HepG2 (cell line): ENCODE results near the gene ARL16. TPM values are rescaled to one million over a fixed set of nuclear protein-coding genes. Genes with fewer than 3 reads are reported as not detected.

Experiments
- JUNB ChIP-seq: sonication (generic); formaldehyde crosslinking; IDR thresholded peaks from 2 replicates; pipeline ENCODE4 v1.8.0; 2022; ENCODE audit warnings: missing genetic modification reagents, mild to moderate bottlenecking, borderline replicate concordance
- NKX3-1 ChIP-seq: sonication (generic); formaldehyde crosslinking; IDR thresholded peaks from 2 replicates; pipeline ENCODE4 v1.5.0; 2020; ENCODE audit warnings: missing genetic modification reagents
- ZNF292 ChIP-seq: sonication (generic); formaldehyde crosslinking; IDR thresholded peaks from 2 replicates; pipeline ENCODE4 v1.8.1; 2022; ENCODE audit warnings: mild to moderate bottlenecking, low read depth, missing genetic modification reagents, borderline replicate concordance
- ZNF556 ChIP-seq: sonication (generic); formaldehyde crosslinking; IDR thresholded peaks from 2 replicates; pipeline ENCODE4 v1.4.0; 2020; ENCODE audit warnings: mild to moderate bottlenecking, missing genetic modification reagents, borderline replicate concordance
- ZNF850 ChIP-seq: sonication (generic); formaldehyde crosslinking; conservative IDR thresholded peaks from 2 replicates; pipeline ENCODE4 v1.9.0; 2021; ENCODE audit warnings: mild to moderate bottlenecking, missing genetic modification reagents
- polyA plus RNA-seq, 8 experiments: library from polyadenylated mRNA; depleted of rRNA in 3 of 8; stranded (reverse) in 7 of 8; unstranded in 1 of 8; fragments of >200 nt; fragmentation: Illumina TruSeq in 4 of 8; extraction: Trizol in 4 of 8; gene quantifications; 2 replicates each; pipeline versions ENCODE4 v1.2.1 to v1.2.3, GENCODE V29; 2011 to 2016; ENCODE audit warnings: low read depth in 4 of 8, missing spikeins in 1 of 8, mixed read lengths in 1 of 8; ENCODE audit not compliant: insufficient read depth in 1 of 8
- total RNA-seq, 5 experiments: library from RNA; depleted of rRNA; stranded (reverse); fragments of >200 nt; fragmentation: Illumina TruSeq; extraction: Trizol; gene quantifications; 2 replicates each; pipeline ENCODE4 v1.2.3, GENCODE V29; 2016; ENCODE audit warnings: low read depth in 1 of 5
- TF ChIP-seq, protein P1 (sequence below): sonication (generic); formaldehyde crosslinking; IDR thresholded peaks from 2 replicates; pipeline ENCODE4 v1.4.0; 2020; ENCODE audit warnings: missing genetic modification reagents, mild to moderate bottlenecking, borderline replicate concordance
- TF ChIP-seq, protein P2 (sequence below), 2 experiments: IDR thresholded peaks; 2 replicates each; pipeline ENCODE4 v1.6.1; 2011 to 2012; ENCODE audit warnings: low read length in 2 of 2, borderline replicate concordance in 1 of 2, low read depth in 1 of 2, mild to moderate bottlenecking in 1 of 2, moderate library complexity in 1 of 2

The ARL16 gene
- total and polyA plus RNA-seq, 2 of the 13 experiments (the other 11 are each of a cell fraction or from before 2014, with no cell fraction given): 20.8 to 30.8 TPM

DNA sequence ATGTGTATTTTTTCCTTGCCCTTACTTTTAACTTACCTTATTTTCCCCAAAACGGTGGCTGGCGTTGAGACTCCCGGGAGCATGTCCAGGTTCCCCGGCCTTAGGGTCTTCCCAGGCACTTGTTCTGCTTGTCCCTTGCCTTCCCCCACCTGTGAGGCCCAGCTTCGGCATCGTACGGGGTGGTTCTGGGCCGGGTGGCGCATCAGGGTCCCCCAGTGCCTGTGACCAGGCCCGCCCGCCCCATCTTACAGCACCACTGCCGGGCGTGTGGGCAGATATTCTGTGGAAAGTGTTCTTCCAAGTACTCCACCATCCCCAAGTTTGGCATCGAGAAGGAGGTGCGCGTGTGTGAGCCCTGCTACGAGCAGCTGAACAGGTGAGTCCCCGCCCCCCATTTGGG is 7.6 kb upstream of the ARL16 start (continued):
- TF ChIP-seq, protein P1, sequence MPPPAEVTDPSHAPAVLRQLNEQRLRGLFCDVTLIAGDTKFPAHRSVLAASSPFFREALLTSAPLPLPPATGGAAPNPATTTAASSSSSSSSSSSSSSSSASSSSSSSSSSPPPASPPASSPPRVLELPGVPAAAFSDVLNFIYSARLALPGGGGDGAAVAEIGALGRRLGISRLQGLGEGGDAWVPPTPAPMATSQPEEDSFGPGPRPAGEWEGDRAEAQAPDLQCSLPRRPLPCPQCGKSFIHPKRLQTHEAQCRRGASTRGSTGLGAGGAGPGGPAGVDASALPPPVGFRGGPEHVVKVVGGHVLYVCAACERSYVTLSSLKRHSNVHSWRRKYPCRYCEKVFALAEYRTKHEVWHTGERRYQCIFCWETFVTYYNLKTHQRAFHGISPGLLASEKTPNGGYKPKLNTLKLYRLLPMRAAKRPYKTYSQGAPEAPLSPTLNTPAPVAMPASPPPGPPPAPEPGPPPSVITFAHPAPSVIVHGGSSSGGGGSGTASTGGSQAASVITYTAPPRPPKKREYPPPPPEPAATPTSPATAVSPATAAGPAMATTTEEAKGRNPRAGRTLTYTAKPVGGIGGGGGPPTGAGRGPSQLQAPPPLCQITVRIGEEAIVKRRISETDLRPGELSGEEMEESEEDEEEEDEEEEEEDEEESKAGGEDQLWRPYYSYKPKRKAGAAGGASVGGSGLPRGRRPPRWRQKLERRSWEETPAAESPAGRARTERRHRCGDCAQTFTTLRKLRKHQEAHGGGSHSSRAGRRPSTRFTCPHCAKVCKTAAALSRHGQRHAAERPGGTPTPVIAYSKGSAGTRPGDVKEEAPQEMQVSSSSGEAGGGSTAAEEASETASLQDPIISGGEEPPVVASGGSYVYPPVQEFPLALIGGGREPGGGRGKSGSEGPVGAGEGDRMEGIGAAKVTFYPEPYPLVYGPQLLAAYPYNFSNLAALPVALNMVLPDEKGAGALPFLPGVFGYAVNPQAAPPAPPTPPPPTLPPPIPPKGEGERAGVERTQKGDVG (CRISPR knock-in tag): no peak
- TF ChIP-seq ZNF850 (CRISPR knock-in tag) (no peak), ZNF556 (no peak), ZNF292 (no peak), JUNB (CRISPR knock-in tag) (no peak), NKX3-1 (CRISPR knock-in tag) (no peak)
- TF ChIP-seq, protein P2, sequence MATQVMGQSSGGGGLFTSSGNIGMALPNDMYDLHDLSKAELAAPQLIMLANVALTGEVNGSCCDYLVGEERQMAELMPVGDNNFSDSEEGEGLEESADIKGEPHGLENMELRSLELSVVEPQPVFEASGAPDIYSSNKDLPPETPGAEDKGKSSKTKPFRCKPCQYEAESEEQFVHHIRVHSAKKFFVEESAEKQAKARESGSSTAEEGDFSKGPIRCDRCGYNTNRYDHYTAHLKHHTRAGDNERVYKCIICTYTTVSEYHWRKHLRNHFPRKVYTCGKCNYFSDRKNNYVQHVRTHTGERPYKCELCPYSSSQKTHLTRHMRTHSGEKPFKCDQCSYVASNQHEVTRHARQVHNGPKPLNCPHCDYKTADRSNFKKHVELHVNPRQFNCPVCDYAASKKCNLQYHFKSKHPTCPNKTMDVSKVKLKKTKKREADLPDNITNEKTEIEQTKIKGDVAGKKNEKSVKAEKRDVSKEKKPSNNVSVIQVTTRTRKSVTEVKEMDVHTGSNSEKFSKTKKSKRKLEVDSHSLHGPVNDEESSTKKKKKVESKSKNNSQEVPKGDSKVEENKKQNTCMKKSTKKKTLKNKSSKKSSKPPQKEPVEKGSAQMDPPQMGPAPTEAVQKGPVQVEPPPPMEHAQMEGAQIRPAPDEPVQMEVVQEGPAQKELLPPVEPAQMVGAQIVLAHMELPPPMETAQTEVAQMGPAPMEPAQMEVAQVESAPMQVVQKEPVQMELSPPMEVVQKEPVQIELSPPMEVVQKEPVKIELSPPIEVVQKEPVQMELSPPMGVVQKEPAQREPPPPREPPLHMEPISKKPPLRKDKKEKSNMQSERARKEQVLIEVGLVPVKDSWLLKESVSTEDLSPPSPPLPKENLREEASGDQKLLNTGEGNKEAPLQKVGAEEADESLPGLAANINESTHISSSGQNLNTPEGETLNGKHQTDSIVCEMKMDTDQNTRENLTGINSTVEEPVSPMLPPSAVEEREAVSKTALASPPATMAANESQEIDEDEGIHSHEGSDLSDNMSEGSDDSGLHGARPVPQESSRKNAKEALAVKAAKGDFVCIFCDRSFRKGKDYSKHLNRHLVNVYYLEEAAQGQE (IDR thresholded peaks at IDR 0.05; ENCODE audit: borderline replicate concordance in 1 of 2, low read depth in 1 of 2, low read length in 2 of 2): no peak
